Inferior parietal cortex (tissue), 1 donor: ENCODE results near the gene HNRNPUL1.
A peak's percentile ranks its signal among the peaks of the same experiment; 100 is the strongest.

ENCODE experiments used
- DNase-seq: peaks from one replicate; pipeline ENCODE4 v3.0.0-alpha.2; 2016; ENCODE audit errors: extremely low spot score

HNRNPUL1 gene

GRCh38 chr19:41308450-41309179 is 44.4 kb downstream of the HNRNPUL1 start:
- DNase-seq = peak; percentile 99

GRCh38 chr19:41309180-41310032 is 45.2 kb downstream of the HNRNPUL1 start:
- DNase-seq = no peak

DNA sequence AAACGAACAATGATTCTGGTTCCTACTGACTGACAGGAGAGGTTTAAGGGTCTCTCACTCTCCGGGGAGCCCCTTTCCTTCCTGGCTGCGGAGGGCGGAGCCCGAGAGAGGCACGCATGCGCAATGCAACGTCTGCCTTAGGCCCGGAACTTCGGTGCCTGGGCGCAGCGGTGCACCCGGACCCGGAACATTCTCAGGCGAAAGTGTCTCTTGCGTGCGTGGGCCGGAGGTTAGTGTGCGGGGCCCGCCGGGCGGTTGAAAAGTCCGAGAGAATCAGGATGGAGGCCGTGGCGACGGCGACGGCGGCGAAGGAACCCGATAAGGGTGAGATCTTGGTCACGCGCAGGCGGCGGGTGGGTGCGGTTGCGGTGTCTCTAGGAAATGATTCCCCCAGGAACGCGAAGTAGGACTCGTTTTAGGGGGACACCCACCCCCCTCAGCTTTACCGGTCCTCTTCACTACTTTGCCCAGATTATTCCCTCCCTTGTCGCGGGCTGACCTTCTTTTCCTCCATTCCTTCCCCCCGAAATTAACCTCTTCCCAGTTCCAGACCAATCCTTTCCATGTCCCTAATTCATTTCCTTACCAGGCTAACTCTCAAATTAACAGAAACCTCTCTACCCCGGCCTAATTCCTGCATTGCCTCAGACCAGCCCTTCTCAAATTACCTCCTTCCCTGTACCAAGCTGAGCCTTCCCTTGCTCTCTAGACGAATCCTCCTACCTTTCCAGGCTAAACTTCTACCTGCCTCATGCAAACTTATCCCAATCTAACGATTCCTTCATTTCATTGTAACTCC is 46.1 kb downstream of the HNRNPUL1 start, which contains the start of gene CCDC97:
CCDC97 (plus strand) TSS at position 140 of the 799 bp plus-strand sequence; CDS start at position 279, 139 bp downstream.
- DNase-seq = peak; percentile 91

GRCh38 chr19:41311072-41311471 is 46.9 kb downstream of the HNRNPUL1 start:
- no peak for DNase-seq

DNA sequence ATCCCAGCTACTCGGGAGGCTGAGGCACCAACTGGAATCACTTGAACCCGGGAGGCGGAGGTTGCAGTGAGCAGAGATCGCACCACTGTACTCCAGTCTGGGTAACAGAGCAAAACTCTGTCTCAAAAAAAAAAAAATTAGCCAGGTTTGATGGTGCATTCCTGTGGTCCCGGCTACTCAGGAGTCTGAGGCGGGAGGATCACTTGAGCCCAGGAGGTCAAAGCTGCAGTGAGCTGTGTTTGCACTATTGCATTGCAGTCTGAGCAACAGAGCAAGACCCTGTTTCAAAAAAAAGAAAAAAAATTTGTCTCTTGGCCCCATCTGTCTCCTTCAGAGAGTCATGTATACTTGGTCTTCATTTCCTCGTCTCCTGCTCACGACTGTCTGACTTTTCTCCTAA is 47.4 kb downstream of the HNRNPUL1 start:
- no peak for DNase-seq

GRCh38 chr19:41316306-41316920 is 52.2 kb downstream of the HNRNPUL1 start:
- no peak for DNase-seq

- DNase-seq = no peak
These were observed 54.7 kb downstream of the HNRNPUL1 start for GRCh38 chr19:41318696-41319499.

DNA sequence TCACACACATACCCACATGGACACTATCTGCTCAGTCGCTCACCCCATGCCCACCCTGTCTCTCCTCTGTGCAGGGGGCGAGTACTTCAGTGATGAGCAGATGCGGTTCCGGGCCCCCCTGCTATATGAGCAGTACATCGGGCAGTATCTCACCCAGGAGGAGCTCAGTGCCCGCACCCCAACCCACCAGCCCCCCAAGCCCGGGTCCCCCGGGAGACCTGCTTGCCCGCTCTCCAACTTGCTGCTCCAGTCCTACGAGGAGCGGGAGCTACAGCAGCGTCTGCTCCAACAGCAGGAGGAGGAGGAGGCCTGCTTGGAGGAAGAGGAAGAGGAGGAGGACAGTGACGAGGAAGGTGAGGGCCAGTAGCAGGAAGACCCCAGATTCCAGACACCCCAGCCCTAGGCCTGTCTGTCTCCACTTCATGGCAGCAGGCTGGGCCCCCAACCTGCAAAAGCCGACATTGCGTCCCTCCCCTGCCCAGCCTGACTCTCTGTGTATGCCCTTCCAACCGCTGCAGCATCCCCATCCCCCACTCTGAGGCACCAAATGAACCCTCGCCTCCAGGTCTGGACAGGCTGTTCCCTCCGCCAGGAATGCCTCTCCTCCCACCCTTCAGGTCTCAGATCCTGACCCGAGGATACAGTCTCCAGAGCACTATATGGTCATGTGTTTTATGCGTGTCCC is 55.5 kb downstream of the HNRNPUL1 start:
- DNase-seq = no peak

DNA sequence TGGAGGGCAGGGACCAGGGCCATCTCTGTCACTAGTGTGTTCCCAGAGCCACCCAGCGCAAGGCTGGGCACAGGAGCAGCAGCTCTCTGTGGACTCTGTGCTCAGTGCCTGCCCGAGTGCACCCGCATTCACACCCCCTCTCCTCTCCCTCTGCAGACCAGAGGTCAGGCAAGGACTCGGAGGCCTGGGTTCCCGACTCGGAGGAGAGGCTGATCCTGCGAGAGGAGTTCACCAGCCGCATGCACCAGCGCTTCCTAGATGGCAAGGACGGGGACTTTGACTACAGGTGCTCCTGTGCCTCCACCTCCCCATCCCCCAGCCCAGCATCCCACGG is 56.0 kb downstream of the HNRNPUL1 start:
- no peak for DNase-seq

DNA sequence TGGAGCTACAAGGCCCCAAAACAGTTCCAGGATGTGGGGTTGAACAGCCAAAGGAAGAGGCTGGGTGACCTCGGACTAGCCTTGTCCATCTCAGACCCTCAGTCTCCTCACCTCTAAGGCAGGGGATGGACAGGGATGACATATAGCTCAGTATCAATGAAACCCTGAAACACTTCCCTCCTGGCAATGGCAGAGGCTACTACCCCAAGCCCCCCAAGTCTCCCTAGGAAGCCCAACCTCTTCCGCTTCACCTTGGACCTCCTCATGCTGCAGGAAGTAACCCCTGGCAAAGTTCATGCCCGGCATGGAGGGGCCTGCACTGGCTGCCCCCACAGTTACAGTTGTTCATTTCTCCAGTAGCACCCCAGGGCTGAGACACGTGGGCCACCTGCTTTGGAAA is 56.4 kb downstream of the HNRNPUL1 start:
- no peak for DNase-seq

DNA sequence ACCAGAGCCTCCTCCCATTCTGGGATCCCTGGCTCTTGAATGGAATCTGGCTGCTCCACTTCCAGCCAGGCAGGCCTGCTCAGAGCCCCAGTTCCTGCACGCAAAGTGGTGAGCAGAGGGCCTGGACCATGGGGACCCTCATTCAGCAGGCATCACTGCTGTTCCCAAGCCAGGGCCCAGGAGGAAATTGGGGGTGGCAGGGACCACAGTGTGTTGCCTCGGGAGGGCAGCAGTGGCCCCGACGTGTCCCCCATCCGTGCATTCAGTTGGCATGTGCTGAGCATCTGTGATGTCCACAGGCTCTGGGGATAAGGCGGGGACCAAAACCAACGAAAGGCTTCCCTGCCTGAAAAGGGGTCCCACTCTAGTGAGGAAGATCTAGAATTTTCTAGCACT is 57.0 kb downstream of the HNRNPUL1 start:
- DNase-seq = no peak

GRCh38 chr19:41321600-41322270 is 57.6 kb downstream of the HNRNPUL1 start:
- DNase-seq = no peak

DNA sequence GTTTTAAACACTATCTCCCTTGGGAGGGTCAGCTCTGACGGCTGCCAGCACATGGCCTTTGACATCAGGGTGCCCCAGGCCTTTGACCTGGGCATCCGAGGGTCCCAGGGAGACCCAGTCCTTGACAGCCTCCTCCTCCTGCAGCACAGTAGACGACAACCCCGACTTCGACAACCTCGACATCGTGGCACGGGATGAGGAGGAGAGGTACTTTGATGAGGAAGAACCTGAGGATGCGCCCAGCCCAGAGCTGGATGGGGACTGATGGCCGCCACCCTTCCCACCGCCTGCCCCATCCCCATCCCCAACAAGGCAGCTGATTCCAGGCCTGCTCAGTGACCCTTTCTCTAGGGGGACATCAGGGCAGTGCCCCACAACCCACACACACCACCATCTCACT is 58.3 kb downstream of the HNRNPUL1 start:
- no peak for DNase-seq

GRCh38 chr19:41323023-41323422 is 58.9 kb downstream of the HNRNPUL1 start:
- no peak for DNase-seq

- no peak for DNase-seq
These were observed 59.4 kb downstream of the HNRNPUL1 start for GRCh38 chr19:41323430-41324125.

GRCh38 chr19:41324231-41324702 is 60.1 kb downstream of the HNRNPUL1 start:
- no peak for DNase-seq

DNA sequence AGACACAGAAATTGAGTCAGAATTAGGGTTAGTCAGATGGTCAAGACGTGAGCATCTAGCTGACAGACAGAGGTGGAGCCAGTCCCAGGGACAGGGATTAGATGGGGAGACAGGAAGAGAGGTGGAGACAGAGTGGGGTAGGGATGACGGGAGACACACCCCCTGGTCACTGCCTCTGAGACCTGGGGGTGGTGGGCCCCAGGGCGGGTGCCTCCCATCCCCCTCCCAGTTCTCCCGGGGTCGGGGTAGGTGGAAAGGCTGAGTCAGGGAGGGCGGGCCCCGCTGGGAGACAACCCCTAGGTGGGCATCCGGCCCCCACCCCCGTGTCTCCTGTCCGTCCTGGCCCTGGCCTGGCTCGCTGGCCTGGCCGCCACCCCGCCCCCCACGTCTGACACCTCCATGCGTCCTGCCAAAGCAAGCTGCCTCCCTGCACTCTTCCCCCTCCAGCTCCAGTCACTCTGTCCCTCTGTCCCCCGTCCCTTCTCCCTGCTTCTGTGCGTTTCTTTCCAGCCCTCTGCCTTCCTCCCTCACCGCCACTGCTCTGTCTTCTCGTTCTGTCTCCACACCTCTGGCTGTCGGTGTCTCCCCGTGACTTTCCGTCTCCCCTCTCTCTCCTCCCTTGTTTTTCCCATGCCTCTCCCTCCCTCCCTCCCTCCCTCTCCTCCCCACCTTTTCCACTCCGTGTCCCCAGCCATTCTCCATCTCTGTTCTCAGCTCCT is 60.9 kb downstream of the HNRNPUL1 start:
- no peak for DNase-seq

- no peak for DNase-seq
These were observed 61.4 kb downstream of the HNRNPUL1 start for GRCh38 chr19:41325640-41325946.
